ENCODE measurements around the gene SLC25A29.

Gene SLC25A29

DNA sequence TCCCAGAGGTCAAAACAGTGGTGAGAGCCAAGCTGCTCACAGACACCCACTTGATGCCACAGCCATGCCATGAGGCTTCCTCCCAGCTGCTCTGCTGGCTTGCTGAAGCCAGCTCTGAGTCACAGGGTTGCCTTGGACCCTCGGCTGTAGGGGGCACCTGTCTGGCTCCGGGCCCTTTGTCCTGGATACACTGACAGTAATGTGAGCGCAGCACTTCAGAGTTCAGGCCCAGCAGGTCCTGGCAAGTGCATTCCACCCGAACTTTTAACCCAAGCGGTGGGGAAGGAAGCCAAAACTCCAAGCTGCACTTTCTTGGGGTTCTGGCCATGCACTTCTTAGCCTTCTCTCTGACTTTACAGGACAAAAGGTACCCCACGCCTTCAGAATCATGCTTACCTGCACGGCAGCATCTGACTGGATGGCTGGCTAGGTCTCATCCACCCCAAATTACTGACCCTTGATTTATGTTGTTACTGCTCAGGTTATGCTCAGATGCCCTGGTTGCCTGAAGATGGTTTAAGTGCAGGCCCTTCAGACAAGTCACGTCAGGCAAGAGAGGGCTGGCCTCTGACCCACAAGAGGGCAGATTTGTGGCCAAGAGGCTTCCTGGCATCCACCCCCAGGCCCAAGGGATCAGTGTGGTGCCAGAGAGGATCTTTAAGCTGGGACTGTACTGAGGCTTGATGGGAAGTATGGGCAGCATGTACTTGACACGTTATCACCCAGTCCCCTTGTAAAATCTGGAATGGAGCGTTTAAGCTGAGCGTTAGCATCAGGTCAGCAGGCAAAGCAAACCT lies 24.8 kb downstream of the SLC25A29 start:
- no peak for DNase-seq (ENCODE audit: low spot score)

DNA sequence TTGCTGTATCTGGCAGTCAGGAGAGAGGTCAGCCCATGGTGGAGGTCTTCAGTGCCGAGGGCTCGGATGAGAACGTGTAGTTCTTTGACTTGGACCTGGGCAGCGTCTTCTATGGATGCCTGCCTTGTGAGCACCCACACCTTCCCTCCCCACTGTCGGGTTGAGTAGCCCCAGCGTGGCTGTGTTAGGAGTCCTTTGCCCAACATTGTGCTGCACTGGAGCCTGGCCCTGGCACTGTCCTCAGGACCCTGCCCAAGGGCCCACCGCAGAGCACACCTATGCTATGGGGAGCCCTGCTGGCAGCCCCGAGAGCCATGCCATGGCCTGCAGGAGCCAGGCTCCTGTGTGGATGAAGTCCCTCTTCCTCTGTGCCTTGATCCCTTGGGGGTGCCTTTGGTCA lies 26.7 kb downstream of the SLC25A29 start:
- no peak for DNase-seq (ENCODE audit: low spot score)

DNA sequence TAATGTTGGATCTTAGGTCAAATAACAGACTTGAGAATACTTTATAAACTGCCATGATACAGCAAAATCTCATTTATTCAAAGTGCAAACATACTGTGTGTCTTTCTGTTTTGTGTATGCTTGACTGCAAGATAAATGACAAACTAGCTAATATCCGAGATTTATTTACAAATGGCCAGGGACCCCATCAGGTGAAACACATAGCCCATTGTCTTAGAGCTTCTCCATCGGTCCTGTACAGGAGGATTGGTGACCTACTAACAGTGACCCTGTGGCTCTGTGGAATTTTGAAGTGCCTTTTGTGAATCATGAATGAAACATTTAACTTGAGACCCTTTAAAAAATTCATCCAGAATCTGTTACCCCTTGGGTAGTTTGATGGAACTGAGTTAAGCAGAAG lies 27.1 kb downstream of the SLC25A29 start:
- no peak for DNase-seq (ENCODE audit: low spot score)

DNA sequence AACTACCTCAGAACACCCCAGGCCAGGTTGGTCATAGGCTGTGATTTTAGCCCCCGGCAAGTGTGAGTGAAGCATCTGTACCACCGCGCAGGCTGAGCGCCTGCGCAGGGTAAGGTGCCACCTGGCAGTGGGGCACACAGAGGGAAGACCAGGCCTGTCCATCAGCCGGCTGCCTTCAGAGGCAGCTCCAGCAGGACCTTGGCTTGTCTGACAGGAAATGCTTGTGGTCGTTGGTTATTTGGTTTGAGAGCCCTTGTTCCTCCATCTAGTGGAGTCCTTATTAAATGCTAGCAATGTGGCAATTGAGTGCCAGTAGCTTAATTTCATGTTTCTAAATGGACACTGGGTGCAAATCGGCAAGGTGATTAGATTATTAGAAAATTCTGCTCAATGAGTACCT lies 27.5 kb downstream of the SLC25A29 start:
- peak; percentile 84 for DNase-seq (ENCODE audit: low spot score)

DNA sequence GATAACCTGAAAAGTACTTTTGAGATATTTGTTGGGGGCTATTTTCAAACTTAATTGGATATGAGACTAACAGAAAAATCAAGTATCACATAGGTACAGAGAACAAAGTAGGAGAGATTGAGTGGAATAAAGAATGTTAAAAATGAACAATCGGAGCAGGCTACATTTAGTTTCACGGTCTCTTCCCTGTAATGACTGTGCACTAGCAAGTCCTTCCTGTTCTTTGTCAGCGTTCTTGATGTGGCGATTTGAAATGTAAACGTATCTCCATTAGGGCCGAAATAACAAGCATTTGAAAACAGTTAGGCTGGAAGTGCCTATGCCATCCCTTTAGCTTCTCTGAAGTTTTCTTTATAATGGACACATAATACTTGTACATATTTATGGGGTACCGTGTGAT lies 31.0 kb downstream of the SLC25A29 start:
- no peak for DNase-seq (ENCODE audit: low spot score)

DNA sequence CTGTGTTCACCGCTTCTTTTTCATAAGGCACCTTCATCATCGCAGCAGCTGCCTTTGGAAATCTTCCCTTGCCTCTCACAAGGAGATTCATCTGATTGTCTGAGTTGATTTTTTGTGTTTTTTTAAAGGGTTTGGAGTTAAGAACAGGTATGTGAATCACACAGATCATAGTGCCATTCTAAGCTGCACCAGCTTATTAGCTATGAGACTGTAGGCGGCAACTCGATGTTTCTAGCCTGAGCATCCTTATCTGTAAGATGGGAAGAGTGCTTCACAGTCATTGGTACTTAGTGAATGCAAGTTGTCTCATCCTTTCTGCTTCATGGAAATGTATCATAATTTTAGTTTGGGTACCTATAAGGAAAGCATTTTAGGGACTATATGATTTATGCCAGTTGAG lies 32.0 kb downstream of the SLC25A29 start:
- DNase-seq (ENCODE audit: low spot score): no peak

DNA sequence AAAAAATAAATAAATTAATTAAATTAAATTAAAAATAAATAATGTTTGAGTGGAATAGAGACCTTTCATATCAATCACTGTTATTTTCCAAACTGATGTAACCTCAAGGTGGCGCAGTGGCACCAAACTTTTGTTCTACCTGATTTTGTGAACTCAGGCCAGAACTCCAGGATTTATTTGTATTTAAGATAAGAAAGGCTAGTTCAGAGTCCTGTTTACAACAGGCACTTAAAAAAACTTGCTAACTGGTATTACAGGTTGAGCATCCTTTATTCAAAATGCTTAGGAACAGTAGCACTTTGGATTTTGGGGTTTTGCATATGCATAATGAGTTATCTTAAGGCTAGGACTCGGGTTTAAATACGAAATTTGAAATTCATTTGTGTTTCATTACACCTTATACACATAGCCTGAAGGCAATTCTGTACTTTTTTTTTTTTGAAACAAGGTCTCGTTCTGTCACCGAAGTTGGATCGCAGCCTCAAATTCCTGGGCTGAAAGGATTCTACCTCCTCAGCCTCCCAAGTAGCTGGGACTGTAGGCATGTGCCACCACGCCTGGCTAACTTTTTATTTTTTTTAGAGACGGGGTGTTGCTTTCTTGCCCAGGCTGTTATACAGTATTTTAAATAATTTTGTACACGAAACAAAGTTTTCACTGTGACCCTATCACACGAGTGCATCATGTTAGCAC lies 34.9 kb downstream of the SLC25A29 start:
- no peak for DNase-seq (ENCODE audit: low spot score)

DNA sequence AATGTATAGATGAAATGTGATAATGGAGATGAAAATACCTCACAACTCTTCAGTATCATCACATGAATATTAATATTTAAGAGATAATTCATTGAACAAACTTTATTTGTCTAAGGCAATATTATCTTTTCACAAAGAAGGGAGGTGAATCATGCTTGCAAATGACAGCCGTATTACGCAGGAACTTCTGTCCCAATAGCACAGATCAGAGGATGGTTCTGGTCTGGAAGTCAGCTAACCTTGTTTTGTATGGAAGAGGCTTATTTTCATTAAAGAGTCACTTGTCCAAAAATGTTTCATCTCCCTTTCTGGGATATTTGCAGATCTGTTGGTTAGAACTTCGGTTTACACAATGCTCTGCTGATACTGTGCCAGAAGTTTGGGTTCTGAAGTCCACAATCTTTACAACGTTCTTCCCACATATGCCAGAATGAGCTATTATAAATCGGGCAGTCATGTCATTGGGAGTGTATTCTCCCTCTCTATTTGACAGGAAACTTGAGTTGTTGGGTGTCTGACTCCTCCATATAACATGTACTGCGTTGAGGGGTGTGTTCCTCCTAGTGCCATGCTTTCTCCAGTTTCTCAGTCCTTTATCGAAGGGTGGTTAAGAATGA lies 37.5 kb downstream of the SLC25A29 start:
- no peak for DNase-seq (ENCODE audit: low spot score)

DNA sequence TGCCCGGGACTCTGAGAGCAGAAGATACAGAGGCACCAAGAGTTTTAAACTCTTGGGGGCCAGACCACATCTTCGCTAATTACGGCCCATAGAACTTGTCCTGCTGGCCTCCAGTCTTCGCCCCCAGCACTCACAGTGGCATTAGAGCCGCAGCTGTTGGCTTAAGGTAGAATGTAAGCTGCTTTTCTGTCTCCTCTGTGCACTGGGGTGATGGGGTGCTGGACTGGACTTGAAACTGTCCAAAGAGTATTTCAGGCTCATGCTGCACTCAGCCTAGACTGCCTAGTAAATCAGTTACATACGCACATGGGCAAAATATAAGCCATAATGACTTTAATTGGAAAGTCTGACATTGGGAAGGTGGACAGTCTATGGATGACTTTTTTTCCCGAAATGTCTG lies 38.3 kb downstream of the SLC25A29 start:
- no peak for DNase-seq (ENCODE audit: low spot score)

DNA sequence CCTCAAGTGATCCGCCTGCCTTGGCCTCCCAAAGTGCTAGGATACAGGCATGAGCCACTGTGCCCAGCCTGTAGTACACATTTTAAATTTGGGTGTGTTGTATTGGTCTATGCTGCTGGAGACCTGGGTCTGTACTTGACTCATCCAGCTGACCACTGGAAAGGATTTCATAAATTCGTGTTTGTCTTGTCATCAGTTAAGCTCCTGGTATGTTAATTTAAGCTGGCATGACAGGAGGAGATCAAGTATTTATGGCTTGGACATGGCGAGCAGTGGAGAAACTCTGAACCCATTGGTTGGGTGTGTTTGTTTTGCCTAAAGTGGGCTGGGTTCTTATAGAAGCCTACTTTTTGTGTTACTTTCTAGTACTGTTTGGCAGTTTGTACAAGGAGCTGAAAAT lies 43.1 kb downstream of the SLC25A29 start:
- peak; percentile 23 for DNase-seq (ENCODE audit: low spot score)

DNA sequence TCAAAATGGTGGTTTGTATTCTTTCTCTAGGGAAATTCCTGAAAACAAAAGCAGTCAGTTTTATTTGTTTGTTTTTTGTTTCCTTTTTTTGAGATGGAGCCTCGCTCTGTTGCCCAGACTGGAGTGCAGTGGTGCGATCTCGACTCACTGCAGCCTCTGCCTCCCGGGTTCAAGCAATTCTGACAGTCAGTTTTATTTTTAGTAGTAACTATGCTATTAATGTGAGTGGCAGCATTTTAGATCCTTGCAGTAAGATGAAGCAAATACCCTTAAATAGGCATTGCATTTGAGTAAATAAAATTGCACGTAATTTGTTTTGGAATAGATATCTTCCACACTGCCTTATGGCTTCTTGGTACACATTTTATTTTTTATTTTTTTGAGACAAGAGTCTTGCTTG lies 43.7 kb downstream of the SLC25A29 start:
- DNase-seq (ENCODE audit: low spot score): no peak

DNA sequence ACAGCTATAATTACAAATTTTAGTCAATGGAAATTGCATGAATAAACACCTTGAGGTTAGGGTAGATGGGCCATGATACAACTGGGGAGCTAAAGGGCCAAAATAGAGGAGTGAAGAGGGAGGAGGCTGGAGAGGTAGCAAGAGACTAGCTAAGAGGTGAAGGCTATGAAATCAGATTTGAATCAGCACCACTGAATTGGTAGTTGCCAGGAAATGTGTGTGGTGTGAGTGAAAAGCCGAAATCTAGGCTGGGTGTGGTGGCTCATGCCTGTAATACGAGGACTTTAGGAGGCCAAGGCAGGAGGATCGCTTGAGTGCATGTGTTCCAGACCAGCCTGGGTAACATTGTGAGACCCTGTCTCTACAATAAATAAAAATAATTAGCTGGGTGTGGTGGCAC lies 44.6 kb downstream of the SLC25A29 start:
- DNase-seq (ENCODE audit: low spot score): no peak

DNA sequence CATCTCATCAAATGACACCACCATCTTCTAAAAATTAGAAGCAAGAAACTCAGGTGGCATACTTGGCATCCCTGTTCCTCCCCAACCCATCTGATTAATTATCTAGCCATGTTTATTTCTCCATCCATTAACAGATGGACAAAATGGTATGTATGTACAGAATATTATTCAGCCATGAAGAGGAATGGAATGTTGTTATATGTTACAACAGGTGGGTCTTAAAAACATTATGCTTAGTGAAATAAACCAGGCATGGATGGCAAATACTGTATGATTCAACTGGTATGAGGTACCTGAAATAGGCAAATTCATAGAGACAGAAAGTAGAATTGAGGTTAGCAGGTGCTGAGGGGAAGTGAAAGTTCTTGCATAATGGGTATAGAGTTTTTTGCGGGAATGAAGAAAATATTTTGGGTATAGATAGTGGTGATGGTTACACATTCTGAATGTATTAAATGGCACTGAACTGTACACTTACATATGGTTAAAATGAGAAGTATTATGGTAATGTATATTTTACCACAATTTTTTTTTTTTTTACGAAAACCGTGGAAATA lies 49.8 kb downstream of the SLC25A29 start:
- DNase-seq (ENCODE audit: low spot score): no peak

DNA sequence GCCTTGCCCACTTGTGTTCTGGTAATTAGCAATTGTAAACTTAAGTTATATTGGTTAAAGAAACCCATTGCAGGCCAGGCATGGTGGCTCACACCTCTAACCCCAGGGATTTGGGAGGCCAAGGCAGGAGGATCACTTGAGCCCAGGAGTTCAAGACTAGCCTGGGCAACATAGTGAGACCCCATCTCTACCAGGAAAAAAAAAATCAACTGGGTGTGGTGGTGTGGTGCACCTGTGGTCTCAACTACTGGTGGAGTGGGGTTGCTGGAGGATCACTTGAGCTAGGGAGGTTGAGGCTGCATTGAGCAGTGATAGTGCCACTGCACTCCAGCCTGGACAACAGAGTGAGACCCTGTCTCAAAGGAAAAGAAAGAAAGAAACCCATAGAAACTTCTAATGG lies 53.6 kb downstream of the SLC25A29 start:
- no peak for DNase-seq (ENCODE audit: low spot score)

DNA sequence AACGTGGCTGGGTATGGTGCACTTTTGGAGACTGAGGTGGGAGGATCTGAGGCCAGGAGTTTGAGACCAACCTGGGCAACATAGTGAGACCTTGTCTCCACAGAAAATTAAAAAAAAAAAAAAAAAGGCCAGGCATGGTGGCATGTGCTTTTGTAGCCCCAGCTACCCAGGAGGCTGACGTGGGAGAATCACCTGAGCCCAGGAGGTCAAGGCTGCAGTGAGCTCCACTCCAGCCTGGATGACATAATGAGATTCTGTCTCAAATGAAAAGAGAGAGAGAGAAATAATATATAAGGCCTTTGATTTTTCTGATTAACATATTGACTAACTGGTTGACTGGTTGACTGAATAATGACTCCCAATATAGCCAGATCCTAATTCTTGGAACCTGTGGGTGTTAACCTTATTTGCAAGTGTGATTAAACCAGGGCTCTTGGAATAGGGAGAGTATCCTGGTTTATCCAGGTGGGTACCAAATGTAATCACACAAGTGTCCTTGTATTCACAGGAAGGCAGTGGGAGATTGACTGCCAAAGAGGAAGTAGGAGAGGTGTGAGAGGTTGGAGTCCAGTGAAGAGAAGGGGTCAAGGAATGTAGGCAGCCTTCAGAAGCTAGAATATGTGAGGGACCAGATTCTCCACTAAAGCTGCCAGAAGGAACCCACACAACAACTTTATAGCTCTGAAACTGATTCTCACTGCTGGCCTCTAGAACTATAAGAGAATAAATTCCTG lies 55.3 kb downstream of the SLC25A29 start:
- no peak for DNase-seq (ENCODE audit: low spot score)

DNA sequence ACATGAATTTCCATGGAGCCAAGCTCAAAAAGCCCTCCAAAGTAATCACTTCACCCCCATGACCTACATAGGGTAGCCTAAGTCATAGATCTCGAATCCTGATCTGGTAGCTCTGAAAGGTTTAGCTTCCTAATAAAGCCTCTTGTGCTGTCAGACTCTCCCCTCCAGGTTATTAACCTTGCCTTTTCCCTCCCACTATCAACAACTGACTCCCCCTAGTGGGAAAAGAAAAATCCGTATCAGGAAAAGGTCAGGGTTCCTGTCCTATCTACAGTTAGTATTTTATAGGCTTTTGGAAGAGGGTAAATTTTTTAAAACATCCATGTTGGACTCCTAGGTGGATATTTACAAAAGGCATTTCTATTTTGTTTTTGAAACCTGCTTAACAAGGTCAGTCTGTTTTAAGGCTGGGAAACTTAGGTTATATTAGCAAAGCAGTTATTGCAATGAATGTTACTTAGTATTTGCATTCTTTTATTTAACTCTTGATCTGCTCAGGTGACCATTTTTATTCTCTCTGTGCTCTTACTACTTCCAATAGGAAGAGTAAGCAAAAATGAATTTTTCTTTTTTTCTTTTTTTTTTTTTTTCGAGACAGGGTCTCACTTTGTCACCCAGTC lies 59.3 kb downstream of the SLC25A29 start:
- DNase-seq (ENCODE audit: low spot score): peak; percentile 45

DNA sequence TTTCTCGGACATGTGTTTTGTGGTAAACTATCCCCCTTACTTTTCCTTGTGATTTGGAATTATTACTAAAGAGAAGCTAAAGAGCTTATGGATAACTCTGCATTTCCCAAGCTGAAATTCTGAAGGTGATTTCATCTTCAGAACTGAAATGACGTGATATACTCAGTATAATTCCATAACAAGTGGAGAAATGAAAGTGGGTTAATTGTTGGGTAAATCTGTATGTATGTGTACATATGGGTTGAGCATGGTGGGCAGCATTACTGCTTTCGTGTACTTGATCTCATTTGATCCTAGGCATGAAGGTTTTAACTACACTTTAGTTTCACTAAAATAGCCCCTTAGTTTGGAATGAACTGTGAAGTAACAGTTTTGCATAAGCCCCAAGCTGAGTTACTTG lies 63.2 kb downstream of the SLC25A29 start:
- DNase-seq (ENCODE audit: low spot score): no peak

DNA sequence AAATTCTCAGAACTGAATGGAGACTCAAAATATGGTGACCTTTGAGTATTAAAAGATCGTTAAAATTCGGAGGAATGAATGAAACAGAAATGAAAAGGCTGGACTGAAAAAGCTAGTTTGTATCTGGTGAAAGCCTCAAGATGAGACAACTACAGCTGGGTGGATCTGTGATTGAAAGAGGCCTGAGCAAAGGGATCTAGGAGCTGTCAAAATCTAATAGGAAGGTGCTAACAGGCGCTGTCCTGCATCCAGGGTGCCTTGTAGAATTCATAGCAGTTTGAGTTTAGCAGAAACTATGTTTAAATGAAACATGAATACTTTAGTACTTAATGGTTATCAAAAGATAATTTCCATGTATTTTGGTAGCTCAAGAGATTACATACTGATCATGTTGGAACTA lies 65.0 kb downstream of the SLC25A29 start:
- DNase-seq (ENCODE audit: low spot score): no peak
